ENCODE data around the gene TSPAN9.

The TSPAN9 gene

DNA sequence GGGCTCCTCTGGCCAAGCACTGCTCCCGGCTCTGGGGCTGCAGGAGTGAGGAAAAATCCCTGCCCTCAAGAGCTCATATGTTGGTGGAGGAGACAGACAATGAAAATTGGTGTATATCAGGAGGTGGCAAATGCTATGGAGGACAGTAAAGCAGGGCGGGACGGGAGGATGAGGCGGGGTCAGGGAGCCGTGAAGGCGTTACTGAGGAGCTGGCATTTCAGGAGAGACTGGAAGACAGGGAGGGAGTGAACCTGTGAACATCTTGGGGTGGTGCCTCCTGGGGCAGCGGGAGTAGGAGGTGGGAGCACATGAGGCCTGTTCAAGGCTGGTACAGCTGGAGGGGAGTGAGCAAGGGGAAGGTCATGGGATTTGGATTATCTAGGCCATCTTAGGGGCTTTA is 26.6 kb downstream of the TSPAN9 start:
- no peak for DNase-seq

DNA sequence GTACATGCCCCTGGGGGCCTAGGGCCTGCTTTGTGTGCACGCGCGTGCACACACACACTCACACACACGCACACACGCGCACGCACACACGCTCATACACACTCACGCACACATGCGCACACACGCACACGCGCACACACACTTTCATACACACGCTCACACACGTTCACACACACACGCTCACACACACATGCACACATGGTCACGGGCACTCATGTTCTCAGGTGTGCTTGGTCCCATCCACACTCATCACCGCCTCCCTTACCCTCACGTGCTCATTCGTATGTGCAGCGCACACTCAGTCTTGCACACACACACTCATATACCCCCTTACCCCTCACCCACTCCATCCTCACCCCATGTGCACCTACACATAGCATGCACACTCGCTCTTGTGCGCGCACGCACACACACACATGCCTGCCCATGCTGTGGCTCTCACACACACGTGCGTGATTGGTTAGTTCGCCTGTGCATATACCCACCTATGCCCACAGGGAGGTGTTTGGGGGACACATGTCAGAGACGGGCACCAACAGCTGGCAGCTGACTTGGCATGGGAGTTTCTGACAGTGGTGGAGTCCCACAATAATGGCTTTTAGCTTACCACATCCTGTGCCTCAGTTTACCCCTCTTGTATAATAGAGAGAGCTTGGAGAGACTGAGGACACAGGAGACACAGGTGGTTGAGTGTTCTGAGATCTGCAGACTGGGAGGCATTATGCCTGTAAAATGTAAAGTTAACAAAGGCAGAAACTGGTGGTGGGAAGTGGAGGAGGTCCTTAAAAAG is 28.7 kb downstream of the TSPAN9 start:
- DNase-seq, result no peak

DNA sequence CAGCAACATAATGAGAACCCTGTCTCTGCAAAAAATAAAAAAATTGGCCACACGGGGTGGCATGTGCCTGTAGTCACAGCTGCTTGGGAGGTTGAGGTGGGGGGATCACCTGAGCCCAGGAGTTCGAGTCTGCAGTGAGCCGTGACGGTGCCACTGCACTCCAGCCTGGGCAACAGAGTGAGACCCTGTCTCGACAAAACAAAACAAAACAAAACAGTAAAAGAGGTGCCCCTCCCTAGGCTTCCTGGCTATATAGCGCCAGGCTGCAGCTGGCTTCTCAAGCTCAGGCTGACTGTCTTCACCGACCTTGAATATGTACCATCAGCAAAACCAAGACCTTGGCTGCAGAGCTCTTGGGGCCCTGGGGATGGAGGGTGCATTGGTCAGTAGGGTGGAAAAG is 29.4 kb downstream of the TSPAN9 start:
- no peak for DNase-seq

GRCh38 chr12:3107071-3107583 is 29.9 kb downstream of the TSPAN9 start:
- no peak for DNase-seq

GRCh38 chr12:3107954-3108353 is 30.8 kb downstream of the TSPAN9 start:
- no peak for DNase-seq

GRCh38 chr12:3110578-3110977 is 33.4 kb downstream of the TSPAN9 start:
- no peak for DNase-seq

DNA sequence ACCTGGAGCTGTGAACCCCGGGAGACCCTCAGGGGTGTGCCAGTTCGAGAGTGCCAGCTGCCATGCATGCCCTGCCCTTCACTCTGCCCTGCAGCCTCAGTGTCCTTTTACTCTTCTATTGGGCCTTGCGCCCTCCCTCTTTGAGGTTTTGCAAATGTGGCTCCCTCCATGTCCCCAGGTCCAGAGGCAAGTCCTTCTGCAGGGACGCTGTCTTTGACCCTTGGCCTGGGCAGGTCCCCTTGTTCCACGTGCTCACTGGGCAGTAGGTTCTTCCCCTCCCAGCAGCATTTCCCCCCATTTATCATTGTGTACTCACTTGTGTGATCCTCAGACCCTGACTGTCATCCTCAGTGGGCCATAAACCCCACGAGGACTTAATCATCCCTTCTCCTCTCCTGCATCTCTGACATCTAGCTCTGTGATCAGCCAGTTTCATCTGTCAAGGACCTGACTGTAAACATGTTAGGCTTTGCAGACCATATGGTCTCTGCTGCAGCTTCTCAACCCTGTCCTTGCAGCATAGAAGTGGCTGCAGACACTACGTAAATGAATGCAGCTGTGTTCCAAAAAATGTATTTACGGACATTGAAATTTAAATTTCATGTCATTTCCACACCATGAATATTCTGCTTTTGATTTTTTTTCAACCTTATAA is 36.6 kb downstream of the TSPAN9 start:
- DNase-seq, result no peak

DNA sequence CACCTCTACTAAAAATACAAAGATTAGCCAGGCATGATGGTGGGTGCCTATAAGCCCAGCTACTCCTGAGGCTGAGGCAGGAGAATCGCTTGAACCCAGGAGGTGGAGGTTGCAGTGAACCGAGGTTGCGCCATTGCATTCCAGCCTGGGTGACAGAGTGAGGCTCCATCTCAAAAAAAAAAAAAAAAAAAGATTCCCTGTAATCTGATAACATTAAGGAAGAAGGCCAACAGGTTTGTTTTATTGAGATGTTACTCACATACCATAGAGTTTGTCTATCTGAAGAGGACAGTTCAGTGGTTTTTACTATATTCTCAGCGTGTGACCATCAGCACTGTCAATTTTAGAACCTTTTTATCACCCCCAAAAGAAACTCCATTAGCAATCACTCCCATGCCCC is 37.5 kb downstream of the TSPAN9 start:
- DNase-seq, result no peak

DNA sequence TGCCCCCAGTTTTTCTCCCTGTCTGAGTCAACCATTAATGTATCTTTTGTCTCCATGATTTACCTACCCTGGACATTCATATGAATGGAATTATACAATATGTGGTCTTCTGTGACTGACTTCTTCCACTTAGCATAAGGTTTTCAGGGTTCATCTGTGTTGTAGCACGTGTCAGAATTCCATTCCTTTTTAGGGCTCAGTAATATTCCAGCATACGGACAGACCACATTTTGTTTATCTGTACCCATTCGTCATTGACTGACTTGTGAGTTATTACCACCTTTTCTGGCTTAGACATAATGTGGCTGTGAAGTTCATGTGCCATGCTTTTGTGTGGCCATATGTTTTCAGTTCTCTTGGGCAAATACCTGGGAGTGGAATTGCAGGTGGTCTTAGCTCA is 37.9 kb downstream of the TSPAN9 start:
- DNase-seq, result no peak

DNA sequence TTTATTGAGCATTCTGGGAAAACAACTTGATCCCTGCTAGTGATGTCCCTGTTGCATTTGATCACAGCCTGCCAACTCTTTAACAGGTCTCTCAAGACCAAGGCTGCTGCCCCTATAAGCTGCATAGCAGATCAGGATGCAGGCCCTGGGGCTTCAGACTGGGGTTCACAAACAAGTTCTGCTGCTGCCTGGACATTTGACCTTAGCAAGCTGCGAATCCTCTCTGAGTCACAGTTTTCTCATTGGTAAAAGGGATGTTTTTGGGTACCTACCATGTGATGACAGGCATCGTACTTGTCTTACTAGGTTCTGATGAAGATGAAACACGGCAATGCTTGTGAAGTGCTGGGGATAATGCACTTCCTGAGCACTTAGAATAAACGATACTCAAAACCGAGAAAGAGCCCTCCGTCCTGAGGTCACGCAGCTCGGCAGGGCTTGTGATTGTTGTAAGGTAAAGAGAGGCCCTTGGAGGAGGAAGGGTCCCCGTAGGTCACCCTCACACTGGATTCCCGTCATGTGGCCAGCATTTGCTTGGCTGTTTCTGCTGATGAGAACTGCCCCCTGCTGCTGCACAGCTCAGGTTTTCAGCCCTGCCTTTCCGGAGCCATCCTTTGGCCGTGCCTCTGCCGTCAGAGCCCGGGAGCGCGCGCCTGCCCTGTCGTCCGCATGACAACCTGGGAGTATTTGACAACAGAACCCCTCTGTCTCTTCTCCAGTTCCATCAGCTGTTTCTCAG is 39.1 kb downstream of the TSPAN9 start:
- no peak for DNase-seq

GRCh38 chr12:3117144-3117581 is 40.0 kb downstream of the TSPAN9 start:
- no peak for DNase-seq

GRCh38 chr12:3117591-3118015 is 40.4 kb downstream of the TSPAN9 start:
- DNase-seq, result no peak

DNA sequence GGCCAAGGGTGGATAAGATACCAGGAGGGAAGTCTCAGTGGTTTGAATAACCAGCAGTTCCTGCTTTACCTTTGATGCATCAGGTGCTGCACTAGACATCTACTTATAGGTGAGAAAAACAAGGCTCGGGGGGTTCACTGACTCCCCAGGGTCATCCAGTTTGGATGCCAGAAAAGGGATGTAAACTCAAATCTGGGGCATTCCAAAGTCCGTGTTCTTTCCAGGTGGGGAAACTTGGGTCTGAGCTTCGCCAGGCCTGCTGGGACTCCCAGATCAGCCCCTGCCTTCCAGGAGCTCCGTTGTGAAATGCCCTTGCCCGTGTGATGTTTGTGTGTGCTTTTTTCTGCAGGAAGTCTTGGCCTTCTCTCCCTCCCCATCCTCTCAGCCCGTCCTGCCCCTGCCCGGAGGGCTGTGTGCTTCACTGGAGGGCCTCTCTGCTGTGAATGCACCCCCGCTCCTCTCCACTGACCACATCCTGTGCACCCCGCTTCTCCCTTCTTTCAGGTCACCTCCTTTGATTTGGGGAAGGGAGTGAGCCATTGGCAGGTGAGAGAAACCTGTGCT is 42.1 kb downstream of the TSPAN9 start:
- DNase-seq, result no peak

GRCh38 chr12:3119756-3120601 is 42.8 kb downstream of the TSPAN9 start:
- DNase-seq, result no peak

DNA sequence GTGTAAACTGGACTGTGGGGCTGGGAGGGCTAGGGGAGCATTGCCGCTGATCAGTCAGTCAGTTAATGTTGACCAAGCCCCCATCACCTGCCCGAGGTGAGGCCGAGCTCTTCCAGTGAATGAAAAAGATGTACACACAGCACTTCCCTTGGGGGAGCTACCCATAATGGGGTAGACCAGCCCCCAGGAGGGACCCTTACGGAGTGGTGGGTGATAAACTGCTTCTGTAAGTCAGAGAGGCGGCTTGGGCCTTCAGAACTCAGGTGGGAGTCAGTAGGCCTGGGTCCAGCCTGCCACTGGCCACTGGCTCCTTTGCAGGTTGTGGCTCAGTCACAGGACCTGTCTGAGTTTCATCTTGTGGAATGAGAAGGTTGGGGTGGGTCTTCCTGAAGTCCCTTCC is 43.5 kb downstream of the TSPAN9 start:
- no peak for DNase-seq

GRCh38 chr12:3122841-3123678 is 45.9 kb downstream of the TSPAN9 start:
- no peak for DNase-seq

GRCh38 chr12:3123729-3124128 is 46.5 kb downstream of the TSPAN9 start:
- DNase-seq, result no peak

GRCh38 chr12:3124917-3125316 is 47.7 kb downstream of the TSPAN9 start:
- DNase-seq, result no peak

DNA sequence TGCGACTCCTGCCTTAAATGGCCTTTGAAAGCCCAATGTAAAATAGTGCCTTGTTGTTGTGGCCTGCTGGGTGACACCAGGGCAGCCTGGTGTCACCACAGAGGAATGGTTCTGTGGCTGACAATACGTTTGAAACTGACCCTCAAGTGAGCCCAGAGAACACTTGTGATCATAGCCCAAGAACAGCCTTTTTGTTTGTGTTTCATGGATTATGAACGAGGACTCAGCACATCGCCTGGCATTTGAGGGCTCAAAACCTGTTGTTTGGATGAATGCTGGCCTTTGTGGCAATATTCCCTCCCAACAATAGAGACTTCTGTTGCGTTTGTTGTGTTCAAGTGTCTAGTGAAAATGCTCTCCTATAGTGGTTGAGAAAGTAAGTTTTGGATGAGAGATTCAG is 48.5 kb downstream of the TSPAN9 start:
- no peak for DNase-seq

DNA sequence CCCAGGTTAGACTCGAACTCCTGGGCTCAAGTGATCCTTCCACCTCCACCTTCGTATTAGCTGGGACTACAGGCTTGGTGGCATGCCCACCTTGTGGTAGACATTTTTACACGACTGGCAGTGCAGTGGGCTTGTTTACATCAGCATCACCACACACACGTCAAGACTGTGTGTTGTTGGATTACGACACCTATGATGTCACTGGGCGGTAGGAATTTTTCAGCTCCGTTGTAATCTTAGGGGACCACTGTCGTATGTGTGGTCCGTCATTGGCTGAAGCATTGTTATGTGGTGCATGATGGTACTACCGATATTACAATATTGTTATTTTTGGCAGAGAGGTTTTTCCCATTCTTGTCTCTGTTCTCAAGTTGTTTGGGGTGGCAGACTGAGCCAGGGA is 50.7 kb downstream of the TSPAN9 start:
- no peak for DNase-seq

Measured in SHP77 (cell line).